HCT116 (cell line): ENCODE data around the gene SMIM24. TPM values are rescaled to one million over a fixed set of nuclear protein-coding genes. Genes with fewer than 3 reads are reported as not detected.
"Not testable (repeated sequence)": the region's sequence is repeated elsewhere in the genome, so short reads cannot be mapped to it uniquely, and the experiment has no call there.

Source experiments
- ATAC-seq: fragments of 200-7000 bp; cut with Tn5 transposase; 2 replicates; pipeline ENCODE4 v1.9.1; 2020; ENCODE audit warnings: mild to moderate bottlenecking, moderate library complexity
- BruUV-seq: library from RNA; stranded (reverse); fragments of 400-500 nt; replicated peaks from 2 replicates; lab custom pipeline; 2021; lab: Mats Ljungman, UMichigan
- CTCF ChIA-PET: fragments of 300-600 bp; sonication (Branson Sonifier 250); formaldehyde crosslinking; loops from one replicate; lab custom pipeline; 2021; ENCODE audit warnings: antibody characterized with exemption; lab: Charles Lee
- POLR2A ChIA-PET: fragments of 300-600, 350-600 bp; sonication (Branson Sonifier 250); formaldehyde crosslinking; loops from one replicate; lab custom pipeline; 2021; ENCODE audit warnings: antibody characterized with exemption; lab: Charles Lee
- RAD21 ChIA-PET, 2 experiments: fragments of 300-600 bp; sonication (Branson Sonifier 250); formaldehyde crosslinking; loops; one replicate each; lab custom pipeline; 2023; ENCODE audit warnings: low total read pairs in 2 of 2; ENCODE audit not compliant: uncharacterized antibody in 2 of 2, unreplicated experiment in 2 of 2, low non-redundant PET in 1 of 2; lab: Charles Lee
- DNase-seq: peaks from one replicate; pipeline ENCODE4 v3.0.0-alpha.2; 2010; ENCODE audit warnings: low read depth, low spot score
- H2AFZ ChIP-seq: fragments of 200-600 bp; shearing (Covaris generic), sonication (generic); 2 replicates; pipeline ENCODE4 v1.6.1; 2017; ENCODE audit warnings: low read depth, mixed run types, mixed read lengths, antibody characterized with exemption, low read length; ENCODE audit not compliant: poor library complexity, severe bottlenecking
- H3K27ac ChIP-seq: 2 replicates; pipeline ENCODE4 v1.5.1; 2012; ENCODE audit warnings: low read depth, low read length
- H3K27me3 ChIP-seq: fragments of 200-600 bp; sonication (generic); 2 replicates; pipeline ENCODE4 v1.6.1; 2016; ENCODE audit warnings: mixed run types, low read length, mixed read lengths; ENCODE audit not compliant: insufficient read depth
- H3K36me3 ChIP-seq, 2 experiments: fragments of 200-500 bp in 1 of 2; fragments of 200-600 bp in 1 of 2; sonication (Bioruptor generic) in 1 of 2; sonication (generic) in 1 of 2; 2 replicates each; pipeline versions ENCODE4 v1.5.1 to v1.6.1; 2014 to 2016; ENCODE audit warnings: low read length in 2 of 2, inconsistent platforms in 1 of 2, mixed read lengths in 1 of 2, mixed run types in 1 of 2; ENCODE audit not compliant: insufficient read depth in 2 of 2, control insufficient read depth in 1 of 2
- H3K4me1 ChIP-seq, 2 experiments: fragments of 200-600 bp in 1 of 2; sonication (generic) in 1 of 2; 2 replicates each; pipeline versions ENCODE4 v1.5.1 to v1.6.1; 2012 to 2017; ENCODE audit warnings: low read length in 2 of 2, inconsistent platforms in 1 of 2, mild to moderate bottlenecking in 1 of 2, mixed read lengths in 1 of 2, mixed run types in 1 of 2, moderate library complexity in 1 of 2; ENCODE audit not compliant: insufficient read depth in 2 of 2, control insufficient read depth in 1 of 2
- H3K4me2 ChIP-seq: fragments of 200-600 bp; sonication (generic); 2 replicates; pipeline ENCODE4 v1.6.1; 2017; ENCODE audit warnings: mixed run types, low read length, mixed read lengths
- H3K4me3 ChIP-seq, 2 experiments: fragments of 200-600 bp in 1 of 2; sonication (generic) in 1 of 2; replicated peaks in 1 of 2; 2 replicates each; pipeline ENCODE4 v1.5.1; 2011 to 2016; ENCODE audit warnings: low read length in 2 of 2, control low read depth in 1 of 2, low read depth in 1 of 2, mild to moderate bottlenecking in 1 of 2, mixed read lengths in 1 of 2, mixed run types in 1 of 2
- H3K79me2 ChIP-seq: fragments of 200-600 bp; sonication (generic); 2 replicates; pipeline ENCODE4 v1.6.1; 2017; ENCODE audit warnings: mild to moderate bottlenecking, mixed run types, low read length, moderate library complexity, mixed read lengths; ENCODE audit not compliant: insufficient read depth
- H3K9ac ChIP-seq: fragments of 200-600 bp; sonication (generic); 2 replicates; pipeline ENCODE4 v1.6.1; 2016; ENCODE audit warnings: low read length, mixed read lengths
- H3K9me2 ChIP-seq: fragments of 200-600 bp; sonication (generic), shearing (Covaris generic); 2 replicates; pipeline ENCODE4 v1.6.1; 2017; ENCODE audit warnings: mixed run types, mild to moderate bottlenecking, moderate library complexity; ENCODE audit not compliant: insufficient read depth
- H3K9me3 ChIP-seq, 2 experiments: fragments of 200-500 bp in 1 of 2; fragments of 200-600 bp in 1 of 2; sonication (Bioruptor generic) in 1 of 2; sonication (generic) in 1 of 2; 2 replicates each; pipeline ENCODE4 v1.6.1; 2014 to 2017; ENCODE audit warnings: low read length in 2 of 2, mixed read lengths in 2 of 2, inconsistent platforms in 1 of 2, low read depth in 1 of 2, mild to moderate bottlenecking in 1 of 2, mixed run types in 1 of 2, moderate library complexity in 1 of 2; ENCODE audit not compliant: control insufficient read depth in 1 of 2, insufficient read depth in 1 of 2
- H4K20me1 ChIP-seq: fragments of 200-600 bp; sonication (generic), shearing (Covaris generic); 2 replicates; pipeline ENCODE4 v1.6.1; 2017; ENCODE audit warnings: mixed run types, mild to moderate bottlenecking, moderate library complexity; ENCODE audit not compliant: insufficient read depth
- CEBPB ChIP-seq: IDR thresholded peaks from 2 replicates; pipeline ENCODE4 v1.6.1; 2012; ENCODE audit warnings: low read depth
- SIN3A ChIP-seq: IDR thresholded peaks from 2 replicates; pipeline ENCODE4 v1.6.1; 2012; ENCODE audit warnings: low read depth
- YY1 ChIP-seq: IDR thresholded peaks from 2 replicates; pipeline ENCODE4 v1.6.1; 2011; ENCODE audit warnings: low read length, low read depth, moderate library complexity, mild to moderate bottlenecking; ENCODE audit not compliant: insufficient replicate concordance; ENCODE audit errors: extremely low read depth
- intact Hi-C: fragments of 100-400 bp; cut with micrococcal nuclease; formaldehyde crosslinking; loops from 2 replicates; pipeline ENCODE4 v1.10.0; 2022
- total RNA-seq: library from RNA; stranded (reverse); gene quantifications from one replicate; pipeline ENCODE4 v1.2.1, GENCODE V29; 2021; ENCODE audit not compliant: unreplicated experiment

SMIM24 gene
- total RNA-seq, 1 experiment from 2014 or later: not detected

DNA sequence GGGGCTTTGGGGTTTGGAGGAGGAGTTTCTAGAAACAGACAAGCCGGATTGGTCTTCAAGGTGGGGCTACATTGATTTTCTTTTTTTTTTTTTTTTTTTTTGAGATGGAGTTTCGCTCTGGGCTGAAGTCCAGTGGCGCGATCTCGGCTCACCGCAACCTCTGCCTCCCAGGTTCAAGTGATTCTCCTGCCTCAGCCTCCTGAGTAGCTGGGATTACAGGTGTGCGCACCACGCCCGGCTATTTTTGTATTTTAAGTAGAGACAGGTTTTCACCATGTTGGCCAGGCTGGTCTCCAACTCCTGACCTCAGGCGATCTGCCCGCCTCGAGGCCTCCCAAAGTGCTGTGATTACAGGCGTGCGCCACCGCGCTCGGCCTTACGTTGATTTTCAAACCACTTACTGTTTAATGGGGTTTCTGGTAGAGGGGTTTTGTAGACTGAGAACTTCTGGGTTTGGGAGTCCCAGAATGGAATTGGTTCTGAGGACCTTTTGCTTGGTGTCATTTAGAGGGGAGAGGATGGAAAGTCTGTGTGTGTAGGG lies 27.9 kb upstream of the SMIM24 start:
- POLR2A ChIA-PET, H3K9me2 ChIP-seq, H3K9ac ChIP-seq, ATAC-seq, H4K20me1 ChIP-seq, CTCF ChIA-PET, RAD21 ChIA-PET, H3K9me3 ChIP-seq, BruUV-seq, DNase-seq, H3K27me3 ChIP-seq, intact Hi-C loops, H3K4me3 ChIP-seq, H2AFZ ChIP-seq: not testable (repeated sequence)
- H3K36me3 ChIP-seq: peaks cover 2 to 12% of the 10 kb centered on the region in 2 experiments; a peak in 2 of 4 replicates
- peak overlapping the region; percentile 24; the same call in 1 of the 2 replicates for H3K27ac ChIP-seq
- H3K79me2 ChIP-seq: peaks cover 69% of the 10 kb centered on the region
- peak overlapping the region; percentile 99; the same call in 1 of the 2 replicates for H3K4me2 ChIP-seq
- peaks cover 23 to 40% of the 10 kb centered on the region in 2 experiments for H3K4me1 ChIP-seq

DNA sequence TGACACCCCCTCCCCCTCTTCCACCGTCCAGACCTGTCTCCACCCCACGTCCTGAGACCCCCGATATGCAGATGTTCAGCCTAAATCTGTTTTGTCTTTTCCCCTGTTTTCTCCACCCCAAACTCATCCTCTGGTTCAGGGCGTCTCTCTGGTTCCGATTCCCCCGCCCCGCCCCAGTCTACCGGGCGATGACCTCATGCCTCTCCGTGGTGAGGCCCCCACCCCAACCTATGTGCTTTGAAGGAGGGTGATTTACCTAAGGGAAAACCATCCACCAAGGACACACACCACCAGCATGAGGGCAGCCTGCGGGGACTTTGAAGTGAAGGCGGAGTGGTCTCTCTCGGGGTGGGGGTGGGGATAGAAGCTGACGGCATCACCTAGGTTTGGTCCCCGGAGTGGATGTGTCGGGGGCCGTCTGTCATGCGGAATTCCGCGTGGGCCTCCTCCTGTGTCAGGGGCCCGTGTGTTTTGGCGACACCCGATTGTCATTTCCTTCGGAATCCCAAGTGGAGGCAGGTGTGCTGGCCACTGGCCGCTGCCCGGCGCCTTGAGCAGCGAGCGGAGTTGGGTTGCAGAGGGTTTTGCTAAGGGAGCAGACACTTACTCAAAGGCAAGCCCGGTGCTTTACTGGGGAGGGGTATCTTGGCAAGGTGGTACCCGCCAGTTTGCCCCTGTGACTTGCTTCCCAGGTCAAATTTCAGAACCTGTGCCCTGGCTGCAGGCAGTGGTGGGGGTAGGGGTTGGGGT lies 27.2 kb upstream of the SMIM24 start:
- ChIA-PET CTCF (no interaction called here), RAD21 (no interaction called here)
- intact Hi-C loops: no loop called here
- Histone ChIP-seq H3K27me3 (no peaks in the 10 kb centered on the region), H3K9ac (peak overlapping the region; percentile 94), H3K4me3 (peak overlapping the region; percentile 83 to 91)
- DNase-seq: no peak
- TF ChIP-seq YY1: no peak
- TF ChIP-seq SIN3A: no peak
- no peak for TF ChIP-seq CEBPB
- TF ChIP-seq, all 23 proteins: peak for 0
- H3K79me2 ChIP-seq: peaks cover 63% of the 10 kb centered on the region
- peaks cover 2 to 12% of the 10 kb centered on the region in 2 experiments; a peak in 2 of 4 replicates for H3K36me3 ChIP-seq
- no peak overlapping the region for H2AFZ ChIP-seq
- peaks cover 23 to 40% of the 10 kb centered on the region in 2 experiments for H3K4me1 ChIP-seq
- POLR2A ChIA-PET: no interaction called here
- TSS peak; percentile 55 for BruUV-seq
- H4K20me1 ChIP-seq: no peaks in the 10 kb centered on the region
- H3K9me2 ChIP-seq: no peaks in the 10 kb centered on the region
- no peaks in the 10 kb centered on the region for H3K9me3 ChIP-seq
- H3K27ac ChIP-seq: peak overlapping the region; percentile 93
- ATAC-seq: no peak
- H3K4me2 ChIP-seq: peak overlapping the region; percentile 99
